Measurements from ENCODE around the gene PRDM1. TPM values are rescaled to one million over a fixed set of nuclear protein-coding genes. Genes with fewer than 3 reads are reported as not detected.
A peak's percentile ranks its signal among the peaks of the same experiment; 100 is the strongest.

The PRDM1 gene
- total and polyA plus RNA-seq, 2 donors (not counting 1 experiment from before 2014, with no cell fraction given) = 6.9 to 9.6 TPM

- no peak for TF ChIP-seq EZH2 (IDR thresholded peaks at IDR 0.05; ENCODE audit: borderline replicate concordance, insufficient read depth, low read depth, low read length, poor library complexity, severe bottlenecking)
- TF ChIP-seq CTCF (IDR thresholded peaks at IDR 0.05) = no peak
- Histone ChIP-seq H3K79me2 (ENCODE audit: control insufficient read depth, insufficient read depth, low read length) (no peaks in the 10 kb centered on the region), H3K4me1 (ENCODE audit: control insufficient read depth in 2 of 2, insufficient read depth in 2 of 2, low read length in 2 of 2) (peaks cover 39 to 47% of the 10 kb centered on the region in 2 donors), H3K9me3 (ENCODE audit: control extremely low read depth in 1 of 3, control insufficient read depth in 2 of 3, insufficient read depth in 1 of 3, low read length in 2 of 3) (no peaks in the 10 kb centered on the region), H2AFZ (ENCODE audit: insufficient read depth, low read depth, low read length, poor library complexity, severe bottlenecking) (no peak overlapping the region), H3K27ac (ENCODE audit: low read length in 2 of 2) (no peak overlapping the region), H3K27me3 (replicated peaks in 1 of 4; ENCODE audit: control extremely low read depth in 1 of 4, control insufficient read depth in 3 of 4, insufficient read depth in 4 of 4, low read length in 3 of 4) (peaks cover 0 to 8% (median 2%) of the 10 kb centered on the region in 4 experiments), H3K4me2 (replicated peaks; ENCODE audit: low read depth, low read length, poor library complexity, severe bottlenecking) (peak overlapping the region; percentile 91), H3K36me3 (replicated peaks in 1 of 2; ENCODE audit: control extremely low read depth in 1 of 2, control insufficient read depth in 1 of 2, extremely low read depth in 1 of 2, insufficient read depth in 2 of 2, low read length in 1 of 2) (no peaks in the 10 kb centered on the region), H4K20me1 (ENCODE audit: control insufficient read depth, insufficient read depth, low read length, poor library complexity, severe bottlenecking) (no peaks in the 10 kb centered on the region), H3K9ac (ENCODE audit: low read length) (no peak overlapping the region), H3K4me3 (ENCODE audit: control extremely low read depth in 1 of 5, extremely low read depth in 1 of 5, insufficient read depth in 1 of 5, low read depth in 2 of 5, low read length in 4 of 5) (peak overlapping the region in 2 of 5 experiments; percentile 20 to 76)
- DNase-seq = no peak
- Mint-ChIP-seq H3K27me3 (peaks cover 6% of the 10 kb centered on the region), H3K4me3 (peak overlapping the region; percentile 68), H3K9me3 (ENCODE audit: insufficient read depth) (no peaks in the 10 kb centered on the region), H3K27ac (peak overlapping the region; percentile 57), H3K4me1 (peaks cover 49% of the 10 kb centered on the region)
- WGBS (ENCODE audit: insufficient coverage) = 10% methylated on average over 3 of the region's 13 CpGs
- CTCF ChIA-PET = interaction anchor here (0.7 to 2.7 kb wide), 6 partner anchors 9 to 909 kb away, joined by 3 to 29 read pairs (median 5); no protein-coding TSS in a partner anchor
- POLR2A ChIA-PET = no interaction called here
- no peak for ATAC-seq (ENCODE audit: low read depth)
- intact Hi-C loops (cut with micrococcal nuclease) = loop anchor here (2.0 to 10.0 kb wide), 7 partner anchors 205 to 1370 kb away; partner anchors contain the start of genes BEND3, PDSS2 and PREP
These were observed 1.6 kb downstream of the PRDM1 start for GRCh38 chr6:106087548-106088325.

- Histone ChIP-seq H3K4me3 (ENCODE audit: control extremely low read depth in 1 of 5, extremely low read depth in 1 of 5, insufficient read depth in 1 of 5, low read depth in 2 of 5, low read length in 4 of 5) (no peak overlapping the region), H2AFZ (ENCODE audit: insufficient read depth, low read depth, low read length, poor library complexity, severe bottlenecking) (no peak overlapping the region), H3K27me3 (replicated peaks in 1 of 4; ENCODE audit: control extremely low read depth in 1 of 4, control insufficient read depth in 3 of 4, insufficient read depth in 4 of 4, low read length in 3 of 4) (peaks cover 0 to 8% (median 2%) of the 10 kb centered on the region in 4 experiments), H3K79me2 (ENCODE audit: control insufficient read depth, insufficient read depth, low read length) (no peaks in the 10 kb centered on the region), H3K9me3 (ENCODE audit: control extremely low read depth in 1 of 3, control insufficient read depth in 2 of 3, insufficient read depth in 1 of 3, low read length in 2 of 3) (no peaks in the 10 kb centered on the region), H4K20me1 (ENCODE audit: control insufficient read depth, insufficient read depth, low read length, poor library complexity, severe bottlenecking) (no peaks in the 10 kb centered on the region), H3K4me1 (ENCODE audit: control insufficient read depth in 2 of 2, insufficient read depth in 2 of 2, low read length in 2 of 2) (peaks cover 39 to 47% of the 10 kb centered on the region in 2 donors), H3K9ac (ENCODE audit: low read length) (no peak overlapping the region), H3K27ac (ENCODE audit: low read length in 2 of 2) (no peak overlapping the region), H3K36me3 (replicated peaks in 1 of 2; ENCODE audit: control extremely low read depth in 1 of 2, control insufficient read depth in 1 of 2, extremely low read depth in 1 of 2, insufficient read depth in 2 of 2, low read length in 1 of 2) (no peaks in the 10 kb centered on the region), H3K4me2 (replicated peaks; ENCODE audit: low read depth, low read length, poor library complexity, severe bottlenecking) (peak overlapping the region; percentile 45)
- intact Hi-C loops (cut with micrococcal nuclease) = loop anchor here (1.0 kb wide), 1 partner anchor 133 kb away; no protein-coding TSS in a partner anchor
- H3K27ac Mint-ChIP-seq = no peak overlapping the region
- peaks cover 56% of the 10 kb centered on the region for H3K4me1 Mint-ChIP-seq
- ChIA-PET CTCF (interaction anchor here (0.7 to 2.7 kb wide), 14 partner anchors 9 to 658 kb away, joined by 3 to 63 read pairs (median 3); no protein-coding TSS in a partner anchor), POLR2A (interaction anchor here (0.6 kb wide), 2 partner anchors 128 to 175 kb away, joined by 3 read pairs; no protein-coding TSS in a partner anchor)
- TF ChIP-seq CTCF (IDR thresholded peaks at IDR 0.05) (no peak), EZH2 (IDR thresholded peaks at IDR 0.05; ENCODE audit: borderline replicate concordance, insufficient read depth, low read depth, low read length, poor library complexity, severe bottlenecking) (no peak)
- DNase-seq = peak; percentile 41
- H3K9me3 Mint-ChIP-seq (ENCODE audit: insufficient read depth) = no peaks in the 10 kb centered on the region
- peaks cover 6% of the 10 kb centered on the region for H3K27me3 Mint-ChIP-seq
- no peak overlapping the region for H3K4me3 Mint-ChIP-seq
- no CpG with 5 or more reads among the region's 4 CpGs for WGBS (ENCODE audit: insufficient coverage)
- no peak for ATAC-seq (ENCODE audit: low read depth)
These were observed 3.9 kb downstream of the PRDM1 start for GRCh38 chr6:106090001-106090400.
